Measurements from ENCODE around the gene FOXO6. TPM values are rescaled to one million over a fixed set of nuclear protein-coding genes. Genes with fewer than 3 reads are reported as not detected.

The FOXO6 gene
- total and polyA plus RNA-seq, 2 experiments from 2014 or later, result not detected

DNA sequence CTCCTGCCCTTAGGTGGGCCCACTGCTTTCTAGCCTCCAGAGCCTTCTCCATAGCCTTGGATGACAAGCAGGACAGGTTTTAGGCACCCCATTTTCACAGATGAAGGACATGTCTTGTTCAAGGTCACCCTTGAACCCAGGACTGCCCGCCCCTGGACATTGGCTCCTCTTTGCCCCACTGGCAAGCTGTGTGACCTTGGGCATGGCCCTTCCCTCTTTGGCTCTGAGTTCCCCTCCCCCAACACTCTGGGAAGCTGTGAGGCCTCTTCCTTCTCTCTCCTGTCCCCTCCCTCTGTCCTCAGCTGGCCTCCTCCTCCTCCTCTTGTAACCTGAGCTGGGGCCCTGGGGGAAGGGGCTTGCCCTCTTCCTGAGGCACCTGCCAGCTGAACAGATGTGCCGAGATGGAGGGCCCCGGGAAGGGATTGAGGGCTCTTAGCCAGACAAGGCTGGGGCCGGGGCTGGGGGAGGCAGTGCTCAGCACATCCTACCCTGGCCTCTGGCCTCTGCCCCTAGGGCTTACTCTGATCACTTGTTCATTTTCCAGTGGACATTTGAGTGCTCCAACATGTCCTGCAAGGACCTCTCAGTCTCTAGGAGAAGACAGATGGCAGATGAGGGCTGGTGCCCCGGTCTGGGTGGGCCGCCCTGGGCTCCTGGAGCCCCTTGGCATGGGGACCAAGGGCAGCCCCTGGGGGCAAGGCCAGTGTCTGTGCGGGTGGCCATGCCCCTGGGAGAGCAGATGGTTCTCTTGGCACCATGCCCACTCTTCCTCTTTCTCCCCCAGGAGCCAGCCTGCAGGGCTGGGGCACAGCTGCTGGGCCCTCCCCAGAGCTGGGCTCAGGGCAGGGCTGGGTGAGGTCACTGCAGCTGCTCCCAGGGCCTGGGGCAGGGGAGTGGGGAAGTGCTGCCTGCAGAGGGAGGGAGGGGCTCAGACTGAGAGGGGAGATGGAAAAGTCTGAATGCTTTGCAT is 10.7 kb downstream of the FOXO6 start:
- no peak overlapping the region for H3K4me3 ChIP-seq
- no peaks in the 10 kb centered on the region for H3K79me2 ChIP-seq (ENCODE audit: insufficient read depth)
- no peak overlapping the region for H2AFZ ChIP-seq
- no peaks in the 10 kb centered on the region for H3K9me3 ChIP-seq (ENCODE audit: low read depth)
- H3K9ac ChIP-seq, result no peak overlapping the region
- H4K20me1 ChIP-seq (ENCODE audit: insufficient read depth), result no peaks in the 10 kb centered on the region
- no peaks in the 10 kb centered on the region for H3K9me2 ChIP-seq (ENCODE audit: insufficient read depth)
- in situ Hi-C loops (cut with MboI), result no loop called here
- no peak for DNase-seq
- no peak overlapping the region for H3K27ac ChIP-seq
- peaks cover 20% of the 10 kb centered on the region for H3K27me3 ChIP-seq (replicated peaks; ENCODE audit: insufficient read depth)
- whole genome bisulfite sequencing, 2 experiments (ENCODE audit: low coverage in 1 of 2, low lambda C conversion rate in 2 of 2, missing lambda C conversion rate in 2 of 2), result 5 to 7% methylated on average over 7 of the region's 7 CpGs
- H3K4me1 ChIP-seq (ENCODE audit: insufficient read depth), result no peaks in the 10 kb centered on the region
- H3K36me3 ChIP-seq (ENCODE audit: low read depth), result no peaks in the 10 kb centered on the region
- TF ChIP-seq EZH2 (IDR thresholded peaks at IDR 0.05; ENCODE audit: insufficient read depth, poor library complexity, severe bottlenecking), result no peak
- TF ChIP-seq EZH2phosphoT487 (IDR thresholded peaks at IDR 0.05; ENCODE audit: insufficient read depth, low read depth), result no peak
- no peaks in the 10 kb centered on the region for H3F3A ChIP-seq (ENCODE audit: insufficient read depth)
- H3K4me2 ChIP-seq (ENCODE audit: unreplicated experiment), result no peak overlapping the region

DNA sequence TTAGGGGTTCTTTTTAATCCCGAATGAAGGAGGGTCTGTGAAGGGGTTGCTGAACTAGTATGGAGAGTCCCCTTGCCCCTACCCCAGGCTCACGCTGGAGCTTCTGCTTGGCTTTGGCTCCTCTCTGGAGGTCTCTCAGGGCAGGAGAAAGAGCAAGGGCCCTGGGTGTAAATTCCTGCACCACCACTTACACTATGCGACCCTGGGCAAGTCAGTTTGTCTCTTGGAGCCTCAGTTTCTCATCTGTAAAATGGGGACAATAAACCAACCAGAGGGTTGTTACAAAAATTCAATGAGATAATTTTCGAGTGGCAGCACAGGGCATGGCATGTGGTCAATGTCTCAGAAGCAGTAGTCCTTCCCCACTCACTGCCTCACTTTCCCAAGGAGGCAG is 11.4 kb downstream of the FOXO6 start:
- in situ Hi-C loops (cut with MboI), result no loop called here
- no peak overlapping the region for H3K27ac ChIP-seq
- WGBS, 2 experiments (ENCODE audit: low coverage in 1 of 2, low lambda C conversion rate in 2 of 2, missing lambda C conversion rate in 2 of 2), result 38 to 41% methylated on average over 4 of the region's 4 CpGs

DNA sequence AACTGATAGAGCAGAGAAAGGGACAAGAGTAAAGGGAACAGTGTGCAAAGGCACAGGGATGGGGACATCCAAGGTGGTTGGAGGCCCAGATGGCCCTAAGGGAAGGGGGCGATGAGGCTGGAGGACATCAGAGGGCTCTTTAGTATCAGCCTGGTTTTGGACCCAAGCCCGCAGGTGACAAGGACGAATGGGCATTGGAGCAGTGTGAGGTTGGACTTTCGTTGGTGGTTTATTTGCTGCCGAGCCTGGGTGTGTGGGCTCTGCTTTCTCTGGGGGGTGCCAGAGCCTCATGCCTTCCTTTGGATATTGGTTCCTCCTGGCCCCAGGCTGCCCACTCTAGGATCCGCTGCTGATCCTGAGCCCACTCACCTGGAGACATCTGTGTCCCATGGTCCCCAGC is 12.1 kb downstream of the FOXO6 start:
- in situ Hi-C loops (cut with MboI), result no loop called here
- no peak overlapping the region for H3K4me2 ChIP-seq (ENCODE audit: unreplicated experiment)
- WGBS, 2 experiments (ENCODE audit: low coverage in 1 of 2, low lambda C conversion rate in 2 of 2, missing lambda C conversion rate in 2 of 2), result 71 to 79% methylated on average over 6 of the region's 6 CpGs

More for the DNA sequence above, 11.4 kb downstream of the FOXO6 start:
- no peak for DNase-seq
- TF ChIP-seq EZH2phosphoT487 (IDR thresholded peaks at IDR 0.05; ENCODE audit: insufficient read depth, low read depth), result no peak
- no peak for TF ChIP-seq EZH2 (IDR thresholded peaks at IDR 0.05; ENCODE audit: insufficient read depth, poor library complexity, severe bottlenecking)
- Histone ChIP-seq H4K20me1 (ENCODE audit: insufficient read depth) (no peaks in the 10 kb centered on the region), H3K36me3 (ENCODE audit: low read depth) (no peaks in the 10 kb centered on the region), H3K9me2 (ENCODE audit: insufficient read depth) (no peaks in the 10 kb centered on the region), H2AFZ (no peak overlapping the region), H3K4me3 (no peak overlapping the region), H3K27me3 (replicated peaks; ENCODE audit: insufficient read depth) (peaks cover 13% of the 10 kb centered on the region), H3K9ac (no peak overlapping the region), H3K9me3 (ENCODE audit: low read depth) (no peaks in the 10 kb centered on the region), H3K79me2 (ENCODE audit: insufficient read depth) (no peaks in the 10 kb centered on the region), H3K4me2 (ENCODE audit: unreplicated experiment) (no peak overlapping the region), H3K4me1 (ENCODE audit: insufficient read depth) (no peaks in the 10 kb centered on the region), H3F3A (ENCODE audit: insufficient read depth) (no peaks in the 10 kb centered on the region)

DNA sequence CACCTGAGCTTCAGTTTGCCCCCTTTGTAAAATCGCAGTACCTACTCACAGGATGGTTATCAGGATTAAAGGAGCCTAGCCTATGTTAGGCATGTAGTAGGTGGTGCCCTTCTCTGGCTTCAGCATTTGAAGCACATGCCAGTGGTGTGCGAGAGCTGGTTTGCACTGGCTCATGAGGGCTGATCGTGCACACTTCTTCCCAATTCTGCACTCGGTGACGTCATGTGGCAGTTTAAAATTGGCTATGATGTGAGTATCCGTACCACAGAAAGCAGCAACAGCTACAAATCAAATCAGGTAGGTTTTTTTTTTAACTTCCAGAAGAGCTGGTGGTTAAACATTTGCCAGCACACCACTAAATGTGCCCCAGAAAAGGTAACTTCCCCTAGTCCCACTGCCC is 13.5 kb downstream of the FOXO6 start:
- DNase-seq, result no peak
- H4K20me1 ChIP-seq (ENCODE audit: insufficient read depth), result no peaks in the 10 kb centered on the region
- H3K27me3 ChIP-seq (replicated peaks; ENCODE audit: insufficient read depth), result no peaks in the 10 kb centered on the region; the same call in 1 of the 2 replicates
- H3K4me1 ChIP-seq (ENCODE audit: insufficient read depth), result no peaks in the 10 kb centered on the region
- H3K79me2 ChIP-seq (ENCODE audit: insufficient read depth), result no peaks in the 10 kb centered on the region
- in situ Hi-C loops (cut with MboI), result no loop called here
- H3K36me3 ChIP-seq (ENCODE audit: low read depth), result no peaks in the 10 kb centered on the region
- H3K9me3 ChIP-seq (ENCODE audit: low read depth), result no peaks in the 10 kb centered on the region
- WGBS, 2 experiments (ENCODE audit: low coverage in 1 of 2, low lambda C conversion rate in 2 of 2, missing lambda C conversion rate in 2 of 2), result 45 to 46% methylated on average over 6 of the region's 6 CpGs
- no peak overlapping the region for H3K27ac ChIP-seq
- no peaks in the 10 kb centered on the region for H3K9me2 ChIP-seq (ENCODE audit: insufficient read depth)
- H3K4me3 ChIP-seq, result no peak overlapping the region
- H3K4me2 ChIP-seq (ENCODE audit: unreplicated experiment), result no peak overlapping the region
- TF ChIP-seq EZH2phosphoT487 (IDR thresholded peaks at IDR 0.05; ENCODE audit: insufficient read depth, low read depth), result no peak
- TF ChIP-seq EZH2 (IDR thresholded peaks at IDR 0.05; ENCODE audit: insufficient read depth, poor library complexity, severe bottlenecking), result no peak
- no peak overlapping the region for H3K9ac ChIP-seq
- H2AFZ ChIP-seq, result no peak overlapping the region
- H3F3A ChIP-seq (ENCODE audit: insufficient read depth), result no peaks in the 10 kb centered on the region

More for the DNA sequence above, 12.1 kb downstream of the FOXO6 start:
- no peak overlapping the region for H2AFZ ChIP-seq
- H3K36me3 ChIP-seq (ENCODE audit: low read depth), result no peaks in the 10 kb centered on the region
- peaks cover 6% of the 10 kb centered on the region for H3K27me3 ChIP-seq (replicated peaks; ENCODE audit: insufficient read depth)
- no peaks in the 10 kb centered on the region for H3K79me2 ChIP-seq (ENCODE audit: insufficient read depth)
- H3K9me3 ChIP-seq (ENCODE audit: low read depth), result no peaks in the 10 kb centered on the region
- no peaks in the 10 kb centered on the region for H3F3A ChIP-seq (ENCODE audit: insufficient read depth)
- H3K9ac ChIP-seq, result no peak overlapping the region
- no peak for DNase-seq
- H3K4me1 ChIP-seq (ENCODE audit: insufficient read depth), result no peaks in the 10 kb centered on the region
- no peaks in the 10 kb centered on the region for H3K9me2 ChIP-seq (ENCODE audit: insufficient read depth)
- no peak overlapping the region for H3K27ac ChIP-seq
- TF ChIP-seq EZH2phosphoT487 (IDR thresholded peaks at IDR 0.05; ENCODE audit: insufficient read depth, low read depth) (no peak), EZH2 (IDR thresholded peaks at IDR 0.05; ENCODE audit: insufficient read depth, poor library complexity, severe bottlenecking) (no peak)
- H3K4me3 ChIP-seq, result no peak overlapping the region
- no peaks in the 10 kb centered on the region for H4K20me1 ChIP-seq (ENCODE audit: insufficient read depth)
